K562 treated with DMSO at 1 percent for 12 hours (cell line): ENCODE results near the gene SLC25A51. TPM values are rescaled to one million over a fixed set of nuclear protein-coding genes. Genes with fewer than 3 reads are reported as not detected.

Source experiments
- total RNA-seq: library from RNA; unstranded; fragments of 300-600 nt; gene quantifications from 2 replicates; pipeline ENCODE4 v1.2.3, GENCODE V29; 2022; ENCODE audit not compliant: insufficient read depth

Gene SLC25A51, protein sequence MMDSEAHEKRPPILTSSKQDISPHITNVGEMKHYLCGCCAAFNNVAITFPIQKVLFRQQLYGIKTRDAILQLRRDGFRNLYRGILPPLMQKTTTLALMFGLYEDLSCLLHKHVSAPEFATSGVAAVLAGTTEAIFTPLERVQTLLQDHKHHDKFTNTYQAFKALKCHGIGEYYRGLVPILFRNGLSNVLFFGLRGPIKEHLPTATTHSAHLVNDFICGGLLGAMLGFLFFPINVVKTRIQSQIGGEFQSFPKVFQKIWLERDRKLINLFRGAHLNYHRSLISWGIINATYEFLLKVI
- 9.7 and 29.8 TPM in 2 replicates for total RNA-seq

DNA sequence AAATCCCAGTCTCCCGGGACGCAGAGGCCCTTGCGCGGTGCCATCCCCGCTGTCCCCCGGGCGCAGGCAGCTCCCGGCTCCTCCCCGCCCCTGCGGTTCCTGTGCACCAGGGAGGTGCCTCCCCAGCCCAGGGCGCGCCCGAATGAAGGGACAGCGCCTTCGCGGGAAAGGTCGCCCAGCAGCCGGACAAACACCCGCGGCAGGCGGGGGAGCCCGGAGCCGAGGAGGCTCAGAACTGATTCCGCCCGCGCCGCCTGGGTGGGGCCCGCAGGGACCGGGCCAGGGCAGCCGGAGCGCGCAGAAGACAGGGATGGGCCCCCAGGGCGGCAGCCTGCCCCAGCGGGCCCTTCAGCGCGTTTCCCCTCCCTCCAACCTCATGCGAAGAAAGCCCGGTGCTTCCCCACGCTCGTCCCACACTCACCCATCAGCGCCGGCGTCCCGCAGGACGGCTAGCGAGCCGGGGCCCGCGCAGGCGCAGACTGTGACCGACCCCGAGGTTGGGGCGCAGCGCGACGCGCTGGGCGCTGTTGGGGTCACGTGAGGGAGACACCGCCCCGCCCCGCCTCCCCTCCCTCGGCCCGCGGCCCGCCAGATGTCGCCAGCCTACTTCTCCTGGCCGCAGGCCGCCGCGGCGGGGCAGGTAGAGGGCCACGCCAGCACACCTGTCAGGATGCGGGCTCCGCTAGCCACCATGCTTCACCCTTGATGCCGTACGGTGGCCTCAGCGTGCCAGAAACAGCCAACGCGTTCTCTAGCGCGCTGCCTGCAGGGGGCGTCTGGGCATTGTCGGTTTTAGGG, at the start of gene SLC25A51:
SLC25A51 (minus strand) TSS at position 481 of the 798 bp plus-strand sequence. CDS start 15,577 bp downstream, outside the sequence.

Other genes with a start within 250 kb of the SLC25A51 start
- 2.6 and 7.6 TPM in 2 replicates for gene TRMT10B, start 150.3 kb downstream of the SLC25A51 start, total RNA-seq
- gene EXOSC3, start 119.1 kb downstream of the SLC25A51 start, total RNA-seq: 37.1 and 48.1 TPM in 2 replicates
- 8.5 and 25.1 TPM in 2 replicates for gene DCAF10, start 103.3 kb downstream of the SLC25A51 start, total RNA-seq
- gene SHB, start 165.1 kb upstream of the SLC25A51 start, total RNA-seq: 11.7 and 16.5 TPM in 2 replicates